GM21619 (cell line): ENCODE data around the gene RASA3.
A peak's percentile ranks its signal among the peaks of the same experiment; 100 is the strongest.
"Not testable (repeated sequence)": the region's sequence is repeated elsewhere in the genome, so short reads cannot be mapped to it uniquely, and the experiment has no call there.

Source experiments
- ATAC-seq: cut with Tn5 transposase; IDR thresholded peaks from one replicate; pipeline ENCODE4 v1.9.1; 2021; ENCODE audit not compliant: unreplicated experiment

RASA3 gene

GRCh38 chr13:114114006-114114640, 18.3 kb downstream of the RASA3 start:
- ATAC-seq: no peak

GRCh38 chr13:114113395-114113794, 19.0 kb downstream of the RASA3 start:
- ATAC-seq: not testable (repeated sequence)

DNA sequence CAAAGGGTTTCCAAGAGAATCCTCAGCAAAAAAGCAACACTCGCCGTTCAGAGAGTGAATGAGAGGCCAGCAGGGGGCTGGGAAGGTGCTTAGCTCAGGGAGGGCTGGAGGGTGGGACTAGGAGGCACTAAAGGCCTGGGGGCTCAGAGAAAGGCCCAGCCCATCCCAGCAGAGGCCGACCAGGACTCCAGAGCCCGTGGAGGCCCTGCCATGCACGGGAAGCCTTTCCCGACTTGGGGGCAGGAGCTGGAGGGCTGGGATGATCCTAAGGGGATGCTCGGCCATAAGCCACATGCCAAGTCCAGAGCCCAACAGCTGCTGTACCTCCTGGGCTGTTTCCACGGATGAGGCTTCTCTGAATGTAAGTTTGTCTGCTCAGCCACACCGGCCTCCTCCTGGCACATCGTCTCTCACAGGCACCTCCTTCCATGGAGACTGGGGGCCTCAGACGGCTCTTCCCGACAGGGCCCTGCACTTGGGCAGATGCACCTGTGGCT, 19.5 kb downstream of the RASA3 start:
- no peak for ATAC-seq

DNA sequence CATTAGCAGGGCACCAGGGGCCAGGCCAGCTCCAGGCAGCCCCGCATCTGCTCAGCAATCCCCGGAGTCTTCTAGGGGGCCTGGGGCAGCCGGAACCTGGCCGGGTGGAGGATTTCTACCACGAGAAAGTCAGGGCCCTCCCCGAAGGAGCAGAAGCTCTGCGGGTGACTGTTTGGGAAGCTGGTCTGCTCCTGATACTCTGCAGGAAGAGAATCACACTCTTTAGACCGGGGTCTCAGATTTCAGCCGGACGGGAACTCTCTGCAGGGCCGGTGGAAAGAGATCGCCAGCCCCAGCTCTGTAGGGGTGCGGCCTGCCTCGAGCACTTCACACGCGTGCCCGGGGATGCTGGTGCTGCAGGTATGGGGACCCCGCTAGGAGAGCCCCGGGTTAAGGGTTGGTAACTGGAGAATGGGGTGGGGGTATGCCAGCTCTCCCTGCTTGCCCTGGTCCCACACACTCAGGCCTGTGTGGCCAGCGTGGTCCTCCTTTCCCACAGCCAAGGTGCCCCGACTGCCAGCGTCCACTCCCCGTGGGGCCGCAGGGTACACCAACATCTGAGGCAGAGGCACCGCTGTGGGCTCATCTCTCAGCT, 20.1 kb downstream of the RASA3 start:
- ATAC-seq: no peak

- no peak for ATAC-seq
These were observed 20.8 kb downstream of the RASA3 start for GRCh38 chr13:114111577-114111976.

GRCh38 chr13:114110830-114111189, 21.6 kb downstream of the RASA3 start:
- not testable (repeated sequence) for ATAC-seq

DNA sequence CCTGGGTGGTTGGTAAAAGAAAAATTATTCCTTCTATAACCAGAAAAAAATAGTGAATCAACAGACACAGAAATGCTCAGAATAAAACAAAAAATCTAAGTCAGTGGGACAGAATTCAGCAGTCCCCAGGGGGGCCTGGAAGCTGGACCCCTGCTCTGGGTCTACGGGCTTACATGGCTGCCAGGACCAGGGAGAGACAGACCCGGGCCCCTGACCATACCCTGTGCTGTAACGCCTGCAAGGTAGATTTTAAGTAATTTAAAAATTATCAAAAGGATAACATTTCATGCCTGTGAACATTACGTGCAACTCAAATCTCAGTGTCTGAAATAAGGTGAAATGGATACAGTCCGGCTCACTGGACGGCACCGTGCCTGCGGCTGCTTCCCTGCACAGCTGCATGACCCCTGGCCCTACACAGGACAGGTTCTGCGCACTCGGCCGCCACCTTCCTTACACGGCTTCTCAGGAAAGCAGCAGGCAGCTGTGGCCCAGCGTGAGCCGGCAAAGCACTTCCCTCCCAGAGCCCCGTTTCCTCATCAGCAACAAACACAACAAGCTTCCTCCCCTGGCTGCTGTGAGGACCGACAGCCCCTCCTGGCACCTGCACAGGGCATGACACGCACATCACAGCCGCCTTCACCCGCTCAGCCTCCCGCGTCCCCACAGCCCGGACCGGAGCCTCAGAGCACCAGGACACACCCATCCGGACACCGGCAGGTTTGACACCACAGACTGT, 22.2 kb downstream of the RASA3 start:
- peak; percentile 72 for ATAC-seq

- ATAC-seq: no peak
These were observed 22.8 kb downstream of the RASA3 start for GRCh38 chr13:114109641-114110041.

DNA sequence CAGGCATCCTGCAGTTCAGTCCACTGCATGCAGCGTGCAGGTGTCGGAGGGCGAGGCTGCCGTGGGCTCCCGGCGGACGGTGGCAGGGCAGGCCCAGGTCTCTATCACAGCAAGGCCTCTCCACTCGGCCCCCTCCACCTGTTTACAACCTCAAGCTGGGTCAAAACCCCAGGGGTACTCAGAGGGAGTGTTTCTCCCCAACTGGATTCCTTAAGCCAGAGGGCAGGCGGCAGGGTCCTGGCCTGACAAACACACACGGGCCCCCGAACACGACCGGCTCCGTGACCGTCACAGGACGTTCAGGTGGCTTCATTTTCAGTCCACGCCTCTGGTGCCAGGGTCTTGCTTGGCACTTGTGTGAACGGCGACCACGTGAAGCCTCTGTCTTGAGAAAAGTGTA, 23.5 kb downstream of the RASA3 start:
- ATAC-seq: no peak

DNA sequence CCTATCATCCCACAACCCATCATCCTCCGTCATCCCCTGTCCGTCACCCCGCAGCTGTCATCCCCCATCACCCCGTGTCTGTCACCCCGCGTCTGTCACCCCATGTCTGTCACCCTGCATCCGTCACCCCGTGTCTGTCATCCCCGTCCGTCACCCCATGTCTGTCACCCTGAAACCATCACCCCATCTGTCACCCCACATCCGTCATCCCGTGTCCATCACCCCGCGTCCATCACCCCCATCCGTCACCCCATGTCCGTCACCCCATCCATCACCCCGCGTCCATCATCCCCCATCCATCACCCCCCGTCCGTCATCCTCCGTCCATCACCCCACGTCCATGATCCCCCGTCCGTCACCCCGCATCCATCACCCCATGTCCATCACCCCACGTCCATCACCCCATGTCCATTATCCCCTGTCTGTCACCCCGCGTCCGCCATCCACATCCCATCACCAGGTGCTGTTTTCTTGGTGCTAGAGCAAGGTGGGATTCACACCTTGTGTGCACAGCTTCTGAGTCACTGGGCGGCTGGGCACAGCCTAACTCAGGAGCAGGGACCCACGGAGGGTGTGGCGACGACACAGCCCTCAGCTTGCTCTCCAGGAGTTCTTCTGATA, 24.2 kb downstream of the RASA3 start:
- no peak for ATAC-seq

- no peak for ATAC-seq
These were observed 24.7 kb downstream of the RASA3 start for GRCh38 chr13:114107686-114108081.

GRCh38 chr13:114106991-114107685, 25.3 kb downstream of the RASA3 start:
- ATAC-seq: no peak

DNA sequence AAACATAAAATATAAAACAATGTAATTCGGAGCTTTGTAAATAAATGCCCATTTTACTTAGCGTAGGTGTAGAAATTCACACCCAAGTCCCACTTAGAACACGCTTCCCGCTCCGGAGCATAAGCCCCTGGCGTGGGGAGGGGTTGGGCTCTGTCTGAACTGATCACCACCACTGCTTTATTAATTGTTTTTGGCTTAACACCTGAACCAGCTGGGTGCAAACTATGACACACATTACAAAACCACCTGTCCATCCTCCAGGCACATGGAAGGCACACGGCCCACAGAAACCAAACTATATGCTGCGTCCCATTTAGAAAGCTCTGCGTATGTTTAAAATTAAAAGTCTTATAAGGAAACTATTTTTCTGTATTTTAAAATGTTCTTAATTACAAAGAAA, 25.9 kb downstream of the RASA3 start:
- no peak for ATAC-seq

DNA sequence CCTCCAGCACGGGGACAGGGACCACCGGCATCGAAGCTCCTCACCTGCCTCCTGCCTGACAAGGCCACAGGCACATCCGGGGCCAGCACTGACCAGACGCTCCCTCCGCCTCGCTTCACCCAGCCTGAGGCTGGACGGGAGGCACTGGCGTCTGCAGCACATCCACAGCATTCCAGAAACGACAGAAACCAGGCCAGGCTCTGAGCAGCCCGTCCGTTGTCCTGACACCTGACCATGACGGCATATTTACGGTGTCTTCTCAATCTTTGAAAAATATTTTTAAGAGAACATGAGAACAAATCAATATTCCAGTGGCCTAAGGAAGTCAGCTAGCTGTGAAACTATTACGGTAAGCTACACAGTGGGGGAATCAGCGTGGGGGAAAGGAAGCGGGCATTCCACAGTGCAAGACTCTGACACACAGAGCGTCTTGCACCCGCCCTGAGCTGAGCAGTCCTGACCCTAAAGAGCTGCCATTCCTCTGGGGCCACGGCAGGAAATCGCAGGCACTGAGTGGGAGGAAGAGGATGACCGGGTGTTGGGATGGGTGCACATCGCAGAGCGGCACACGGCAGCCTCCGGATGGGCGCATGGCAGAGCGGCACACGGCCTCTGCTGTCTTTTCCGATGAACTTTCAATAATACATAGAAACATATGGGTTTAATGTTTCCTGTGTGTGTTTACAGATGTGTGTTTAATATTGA, 26.8 kb downstream of the RASA3 start:
- ATAC-seq: no peak

DNA sequence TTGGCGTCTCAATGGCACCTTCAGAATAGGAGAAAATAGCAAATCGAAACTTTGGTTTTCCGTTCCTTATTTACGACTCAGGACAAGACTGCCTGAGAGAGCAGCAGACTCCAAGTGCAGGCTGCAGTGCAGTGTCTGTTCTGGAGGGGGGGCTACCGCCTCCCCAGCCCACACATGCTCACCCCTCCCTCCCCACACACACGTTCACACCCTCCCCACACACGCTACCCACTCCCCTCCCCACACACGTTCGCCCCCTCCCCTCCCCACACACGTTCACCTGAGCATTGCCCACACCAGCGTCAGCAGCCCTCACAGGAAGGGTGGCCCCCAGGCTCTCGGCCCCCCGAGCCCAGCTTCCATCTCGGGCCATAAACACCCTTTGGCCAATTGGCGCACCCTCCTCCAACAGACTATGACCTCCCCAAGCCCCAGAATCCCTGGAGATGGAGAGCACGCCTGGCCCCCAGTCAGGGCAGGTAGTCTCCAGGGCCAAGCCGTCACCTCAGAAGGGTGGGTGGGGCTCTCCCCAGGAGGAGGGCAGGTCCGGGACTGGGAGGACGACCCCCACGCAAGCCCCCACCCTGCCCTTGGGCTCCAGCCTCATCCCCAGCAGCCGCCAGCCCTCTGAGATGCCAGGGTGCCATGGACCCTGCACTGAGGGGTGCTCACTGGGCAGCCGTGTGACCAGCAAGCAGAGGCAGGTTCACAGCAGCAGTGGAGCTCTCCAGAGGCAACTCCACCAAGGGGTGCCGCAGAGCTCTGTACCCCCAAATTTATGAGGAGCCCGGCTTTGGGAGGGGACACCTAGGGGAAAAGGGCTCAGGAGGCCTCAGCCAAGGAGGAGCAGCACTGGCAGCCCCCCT, 27.5 kb downstream of the RASA3 start:
- no peak for ATAC-seq

DNA sequence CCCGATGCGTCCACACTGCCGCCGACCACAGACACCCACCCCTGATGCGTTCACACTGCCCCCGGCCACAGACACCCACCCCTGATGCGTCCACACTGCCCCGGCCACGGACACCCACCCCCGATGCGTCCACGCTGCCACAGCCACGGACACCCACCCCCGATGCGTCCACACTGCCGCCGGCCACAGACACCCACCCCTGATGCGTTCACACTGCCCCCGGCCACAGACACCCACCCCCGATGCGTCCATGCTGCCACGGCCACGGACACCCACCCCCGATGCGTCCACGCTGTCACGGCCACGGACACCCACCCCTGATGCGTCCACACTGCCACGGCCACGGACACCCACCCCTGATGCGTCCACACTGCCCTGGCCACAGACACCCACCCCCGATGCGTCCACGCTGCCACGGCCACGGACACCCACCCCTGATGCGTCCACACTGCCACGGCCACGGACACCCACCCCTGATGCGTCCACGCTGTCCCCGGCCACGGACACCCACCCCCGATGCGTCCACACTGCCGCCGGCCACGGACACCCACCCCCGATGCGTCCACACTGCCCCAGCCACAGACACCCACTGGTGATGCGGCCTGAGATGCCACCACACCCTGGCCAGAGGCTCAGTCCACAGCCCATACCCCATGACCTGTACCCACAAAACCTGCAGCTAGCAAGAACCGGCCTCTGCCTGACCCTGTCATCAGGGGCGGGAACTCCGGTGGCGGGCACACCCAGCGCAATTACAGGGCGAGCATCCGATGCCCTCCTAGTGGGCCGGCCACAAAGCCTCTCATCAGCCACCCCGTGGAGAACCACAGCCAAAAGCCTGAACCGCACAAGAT, 28.4 kb downstream of the RASA3 start:
- no peak for ATAC-seq

- not testable (repeated sequence) for ATAC-seq
These were observed 29.2 kb downstream of the RASA3 start for GRCh38 chr13:114103289-114103621.

DNA sequence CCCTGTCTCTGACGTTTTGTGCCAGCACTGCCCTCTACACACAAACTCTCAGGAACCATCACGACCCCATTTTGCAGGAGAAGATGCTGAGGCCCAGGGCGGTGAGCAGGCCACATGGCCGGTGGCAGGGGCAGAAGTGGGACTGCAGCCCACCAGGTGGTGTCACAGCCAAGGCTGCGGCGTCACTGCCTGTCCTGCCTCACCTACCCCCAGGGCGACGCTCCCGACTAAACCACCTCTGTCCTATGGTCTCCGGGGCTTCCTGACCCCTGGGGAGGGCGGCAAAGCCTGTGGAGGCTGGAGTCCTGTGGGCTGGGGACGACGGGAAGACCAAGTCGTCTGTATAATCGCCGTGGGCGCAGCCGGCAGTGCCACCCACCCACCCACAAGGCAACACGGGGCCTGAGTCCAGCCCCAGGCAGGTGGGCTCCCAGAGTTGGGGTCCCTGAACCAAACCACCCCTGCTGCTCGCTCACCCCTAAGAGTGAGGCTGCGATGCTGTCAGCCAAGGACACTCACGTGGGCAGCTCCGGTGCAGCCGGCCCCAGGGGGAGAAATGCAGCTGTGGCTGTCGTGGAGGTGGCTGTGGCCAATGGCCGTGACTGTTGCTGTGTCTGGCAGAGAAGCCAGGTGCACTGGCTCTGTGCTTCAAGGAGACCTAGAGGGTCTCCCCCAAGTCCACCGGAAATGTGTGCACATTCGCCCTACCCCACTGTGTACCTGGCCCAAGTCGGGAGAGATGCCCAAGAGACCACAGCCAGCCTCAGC, 29.7 kb downstream of the RASA3 start:
- ATAC-seq: no peak
